Measurements from ENCODE around the gene SPECC1.

- TF ChIP-seq CTCF (IDR thresholded peaks at IDR 0.05) (no peak), POLR2A (IDR thresholded peaks at IDR 0.05) (no peak)
Measured at GRCh38 chr17:20120836-20121235, 111.7 kb downstream of the SPECC1 start.
